Activated gamma-delta T cell treated with anti-CD3 and anti-CD28 coated beads, Interleukin-2, amount 50 U/mL, for 16 hours (primary cell): Measurements from ENCODE around the gene TTYH1.

Experiments used
- DNase-seq: peaks from one replicate; pipeline ENCODE4 v3.0.0-alpha.2; 2020; ENCODE audit warnings: low read depth

TTYH1 gene

DNA sequence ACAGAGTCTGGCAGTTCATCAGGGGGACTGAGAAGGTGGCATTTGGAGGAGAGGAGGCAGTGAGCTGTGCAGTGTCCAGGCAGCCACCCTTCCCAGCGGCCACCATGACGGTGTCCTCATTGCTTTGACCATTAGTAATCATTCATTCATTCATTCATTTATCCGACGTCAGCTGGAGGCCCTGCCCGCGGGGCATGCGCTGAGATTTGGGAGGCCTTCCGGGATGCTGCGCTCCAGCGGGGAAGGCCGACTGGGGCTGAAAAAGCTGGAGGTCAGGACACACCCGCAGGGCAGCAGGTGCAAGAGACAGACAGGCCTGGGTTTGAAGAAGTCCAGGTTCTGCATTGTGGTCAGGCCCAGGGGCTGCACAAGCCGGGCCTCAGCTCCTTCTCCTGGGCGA is 8.9 kb downstream of the TTYH1 start:
- DNase-seq: no peak

- no peak for DNase-seq
Measured at GRCh38 chr19:54424660-54425381, 9.6 kb downstream of the TTYH1 start.

DNA sequence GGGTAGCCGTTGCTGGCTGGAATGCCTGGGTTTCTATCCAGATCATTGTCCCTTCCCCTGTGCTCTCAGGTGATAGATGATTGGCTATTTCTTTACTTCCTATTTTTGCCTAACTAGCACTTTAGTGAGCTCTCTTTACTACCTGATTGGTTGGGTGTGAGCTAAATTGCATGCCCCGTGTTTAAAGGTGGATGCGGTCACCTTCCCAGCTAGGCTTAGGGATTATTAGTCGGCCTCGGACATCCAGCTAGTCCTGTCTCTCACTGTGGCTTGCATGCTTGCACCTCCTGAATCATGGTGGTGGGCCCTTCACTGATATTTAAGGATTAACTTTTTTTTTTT is 10.1 kb downstream of the TTYH1 start:
- DNase-seq: no peak

GRCh38 chr19:54426291-54426931 is 11.1 kb downstream of the TTYH1 start:
- DNase-seq: no peak

- DNase-seq: no peak
Measured at GRCh38 chr19:54427586-54427985, 12.3 kb downstream of the TTYH1 start.

DNA sequence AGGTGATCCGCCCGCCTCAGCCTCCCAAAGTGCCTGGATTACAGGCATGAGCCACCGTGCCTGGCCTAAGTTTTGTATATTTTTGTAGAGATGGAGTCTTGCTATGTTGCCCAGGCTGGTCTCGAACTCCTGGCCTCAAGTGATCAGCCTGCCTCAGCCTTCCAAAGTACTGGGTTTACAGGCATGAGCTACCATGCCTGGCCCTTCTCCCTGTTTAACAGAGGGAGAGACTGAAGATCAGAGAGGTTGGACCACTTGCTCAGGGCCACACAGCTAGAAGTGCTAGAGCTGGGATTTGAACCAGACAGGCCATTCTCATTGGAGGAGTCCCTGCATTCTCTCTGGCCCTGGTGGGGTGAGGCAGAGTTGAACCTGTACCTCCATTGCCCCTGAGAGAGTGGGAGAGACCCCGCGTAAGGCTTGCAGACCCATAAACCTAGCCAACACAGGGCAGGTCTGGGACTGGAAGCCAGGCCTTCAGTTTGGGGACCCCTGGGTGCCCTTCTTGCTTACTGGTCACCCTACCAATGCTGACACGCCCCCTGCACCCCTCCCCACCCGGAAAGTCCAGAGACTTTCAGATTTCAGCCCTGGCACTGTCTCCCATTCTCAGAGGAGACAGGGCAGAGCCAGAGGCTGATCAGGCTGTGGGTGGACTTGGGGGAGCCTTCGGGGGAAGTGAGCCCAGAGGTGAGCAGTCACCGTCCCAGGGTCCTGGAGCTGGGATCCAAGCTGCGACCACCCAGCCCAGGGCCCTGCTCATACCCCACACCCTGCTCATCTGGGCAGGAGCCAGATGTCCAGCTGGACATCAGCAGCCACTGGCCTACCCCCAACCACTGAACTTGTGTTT is 13.3 kb downstream of the TTYH1 start:
- no peak for DNase-seq

GRCh38 chr19:54429176-54429495 is 13.9 kb downstream of the TTYH1 start:
- DNase-seq: no peak

GRCh38 chr19:54429545-54430227 is 14.4 kb downstream of the TTYH1 start:
- no peak for DNase-seq

DNA sequence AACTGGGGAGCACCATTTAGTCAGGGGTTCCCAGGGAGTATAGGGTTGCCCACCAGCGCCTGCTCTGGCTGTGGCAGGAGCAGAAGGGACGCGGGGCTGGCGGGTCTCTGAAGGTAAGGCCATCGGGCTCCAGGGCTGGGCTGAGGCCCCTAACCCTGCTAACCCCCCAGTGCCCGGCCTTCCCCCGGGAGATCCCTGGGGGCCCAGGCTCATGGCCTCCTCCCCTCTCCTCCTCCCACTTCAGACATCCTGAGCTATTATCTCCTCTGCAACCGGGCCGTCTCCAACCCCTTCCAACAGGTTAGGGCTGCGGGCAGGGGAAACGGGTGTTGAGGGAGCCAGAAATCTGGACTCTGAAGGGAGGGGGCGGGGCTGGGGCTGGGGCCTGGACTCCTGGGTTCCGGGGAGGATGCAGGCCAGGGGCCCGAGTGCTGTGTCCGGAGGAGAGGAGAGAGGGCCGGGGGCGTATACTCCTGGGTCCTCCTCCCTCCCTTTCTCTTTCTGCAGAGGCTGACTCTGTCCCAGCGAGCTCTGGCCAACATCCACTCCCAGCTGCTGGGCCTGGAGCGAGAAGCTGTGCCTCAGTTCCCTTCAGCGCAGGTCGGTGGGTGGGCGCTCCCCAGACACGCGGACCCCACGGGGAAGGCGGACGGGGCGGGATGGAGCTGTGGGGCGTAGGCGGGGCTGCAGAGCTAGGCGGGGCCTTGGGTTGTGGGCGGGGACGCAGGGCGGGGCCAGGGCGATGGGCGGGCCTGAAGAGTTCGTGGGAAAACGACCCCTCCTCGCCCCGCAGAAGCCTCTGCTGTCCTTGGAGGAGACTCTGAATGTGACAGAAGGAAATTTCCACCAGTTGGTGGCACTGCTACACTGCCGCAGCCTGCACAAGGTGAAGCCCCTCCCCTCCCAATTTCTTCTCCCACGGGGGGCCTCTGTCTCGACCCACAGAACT is 15.3 kb downstream of the TTYH1 start:
- no peak for DNase-seq

DNA sequence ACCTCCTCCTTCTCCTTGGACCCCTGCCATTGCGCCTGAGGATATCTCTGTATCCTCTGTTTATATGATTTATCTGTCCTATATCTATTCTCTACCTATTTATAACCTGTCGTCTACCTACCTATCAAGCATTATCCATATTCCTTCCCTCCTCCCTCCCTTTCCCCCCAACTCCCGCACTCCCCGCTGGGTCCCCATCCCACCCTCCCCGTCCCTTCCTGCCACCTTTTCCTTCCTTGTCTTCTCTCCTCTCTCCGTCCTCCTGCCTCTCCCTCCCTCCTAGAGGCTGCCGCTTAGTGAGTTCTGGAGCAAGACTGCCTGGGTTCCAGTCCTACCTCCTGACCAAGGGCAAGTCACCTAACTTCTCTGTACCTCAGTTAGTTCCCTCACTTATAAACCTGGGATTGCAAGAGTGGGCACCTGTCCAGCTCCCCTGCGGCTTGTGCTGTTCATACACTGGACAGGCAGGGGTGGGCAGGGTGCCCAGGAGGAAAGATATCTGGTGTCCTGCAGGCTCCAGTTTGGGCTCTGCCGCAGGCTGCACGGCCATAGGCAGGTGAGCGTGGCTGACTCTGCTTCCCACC is 16.1 kb downstream of the TTYH1 start:
- no peak for DNase-seq

DNA sequence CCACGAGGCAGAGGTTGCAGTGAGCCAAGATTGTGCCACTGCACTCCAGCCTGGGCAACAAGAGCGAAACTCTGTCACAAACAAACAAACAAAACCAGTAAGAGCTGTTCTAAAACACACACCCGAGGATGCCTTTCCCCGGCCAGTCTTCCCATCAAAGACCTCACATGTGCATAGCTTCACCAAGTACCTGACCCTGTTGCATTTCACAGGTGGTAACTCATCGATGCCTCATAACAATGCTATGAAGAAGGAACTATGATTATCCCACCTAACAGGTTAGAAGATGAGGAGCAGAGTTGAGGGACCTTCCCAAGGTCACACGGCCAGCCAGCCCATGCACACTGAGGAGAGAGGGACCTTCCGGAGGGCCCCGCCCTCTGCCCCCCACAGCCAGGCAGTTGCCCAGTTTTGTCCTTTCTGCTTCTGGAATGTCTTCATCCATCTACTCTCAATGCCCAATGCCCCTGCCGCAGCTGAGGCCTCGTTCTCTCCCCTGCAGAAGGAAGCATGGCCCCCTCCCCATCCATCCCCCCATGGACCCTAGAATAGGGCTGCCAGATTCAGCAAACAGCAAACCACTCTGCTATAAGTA is 17.0 kb downstream of the TTYH1 start:
- DNase-seq: no peak

DNA sequence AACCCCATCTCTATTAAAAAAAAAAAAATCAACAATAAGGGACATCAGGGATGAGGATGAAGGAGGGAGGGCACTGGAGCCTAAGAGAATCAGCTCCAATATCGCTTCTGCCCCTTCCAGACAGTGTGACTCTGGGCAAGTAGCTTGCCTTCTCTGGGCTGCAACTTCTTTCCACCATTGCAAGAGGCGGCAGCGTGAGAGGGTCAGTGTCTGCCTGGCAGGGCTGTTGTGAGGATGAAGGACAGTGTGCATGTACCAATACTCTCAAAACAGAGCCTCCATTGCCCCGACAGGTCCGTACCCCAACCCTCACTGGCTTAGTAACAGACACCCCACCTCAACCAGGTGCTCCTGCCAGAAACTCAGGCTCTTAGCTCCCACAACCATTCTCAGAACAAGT is 18.4 kb downstream of the TTYH1 start:
- no peak for DNase-seq

DNA sequence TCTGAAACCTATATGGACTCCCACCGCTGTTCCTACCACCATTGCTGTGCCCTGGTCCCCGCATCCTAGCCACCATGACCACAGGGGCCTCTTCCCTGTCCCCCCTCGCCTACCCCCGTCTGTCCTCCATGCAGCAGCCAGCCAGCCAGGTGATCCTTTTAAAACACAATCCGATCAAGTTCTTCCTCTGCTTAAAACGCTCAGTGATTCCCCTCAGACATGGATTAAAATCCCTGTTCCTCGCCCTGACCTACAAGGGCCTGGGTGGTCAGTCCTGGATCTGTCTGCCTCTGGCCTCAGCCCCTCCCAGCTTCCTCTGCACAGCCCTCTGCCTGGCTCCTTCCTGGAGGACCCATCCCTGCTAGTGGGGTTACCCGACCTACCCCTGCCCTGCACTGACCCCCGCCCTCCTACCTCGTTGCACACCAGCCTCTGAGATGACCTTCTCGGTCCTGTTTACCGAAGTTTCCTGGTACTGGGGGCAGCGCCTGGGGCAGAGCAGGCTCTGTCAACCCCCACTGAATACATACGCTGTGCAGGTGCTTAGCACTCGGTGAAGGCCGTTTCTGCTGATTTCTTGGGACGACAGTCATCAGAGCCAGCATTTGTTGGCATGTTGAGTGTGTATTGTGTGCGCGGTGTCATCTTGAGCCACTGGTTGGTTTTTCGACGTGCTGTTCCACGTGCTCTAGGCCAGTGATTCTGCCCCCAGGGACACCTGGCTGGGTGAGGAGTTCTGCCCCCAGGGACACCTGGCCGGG is 19.0 kb downstream of the TTYH1 start:
- no peak for DNase-seq

DNA sequence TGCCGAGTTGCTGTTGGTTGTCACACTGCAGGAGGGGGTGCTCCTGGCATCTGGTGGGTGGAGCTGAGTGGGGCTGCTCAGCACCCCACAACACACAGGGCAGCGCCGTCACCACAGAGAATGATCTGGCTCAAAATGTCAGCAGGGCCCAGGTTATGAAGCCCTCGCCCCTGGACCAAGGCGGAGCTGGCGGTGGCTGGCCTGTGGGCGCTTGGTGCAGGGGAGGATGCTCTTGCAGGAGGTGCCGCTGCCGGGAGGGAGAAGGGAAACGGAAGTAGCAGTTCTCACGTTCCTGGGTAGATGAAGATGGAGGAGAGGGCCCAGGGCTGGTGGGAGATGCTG is 19.6 kb downstream of the TTYH1 start:
- DNase-seq: no peak

- no peak for DNase-seq
Measured at GRCh38 chr19:54435551-54436016, 20.3 kb downstream of the TTYH1 start.

DNA sequence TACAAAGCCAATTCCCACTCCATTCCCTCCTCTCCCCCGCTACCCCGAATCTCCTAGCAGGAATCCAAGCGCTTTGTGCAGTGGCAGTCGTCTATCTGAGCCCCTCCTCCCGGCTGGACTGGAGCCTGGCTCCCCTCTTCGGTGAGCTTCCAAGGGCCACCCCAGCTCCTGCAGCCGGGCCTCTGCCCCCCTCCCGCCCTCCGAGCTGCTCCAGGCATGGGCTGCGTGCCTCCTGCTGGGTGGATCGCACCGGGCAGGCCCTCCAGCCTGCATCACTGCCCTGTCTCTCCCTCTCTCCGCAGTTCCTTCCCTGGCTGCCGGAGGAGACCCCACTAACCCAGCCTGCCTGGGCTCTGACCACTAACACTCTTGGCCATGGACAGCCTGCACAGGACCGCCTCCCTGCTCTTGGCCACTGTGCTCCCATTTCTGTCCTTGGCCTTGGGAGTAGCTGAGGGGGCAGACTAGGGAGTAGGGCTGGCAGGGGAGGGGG is 20.8 kb downstream of the TTYH1 start:
- DNase-seq: no peak

DNA sequence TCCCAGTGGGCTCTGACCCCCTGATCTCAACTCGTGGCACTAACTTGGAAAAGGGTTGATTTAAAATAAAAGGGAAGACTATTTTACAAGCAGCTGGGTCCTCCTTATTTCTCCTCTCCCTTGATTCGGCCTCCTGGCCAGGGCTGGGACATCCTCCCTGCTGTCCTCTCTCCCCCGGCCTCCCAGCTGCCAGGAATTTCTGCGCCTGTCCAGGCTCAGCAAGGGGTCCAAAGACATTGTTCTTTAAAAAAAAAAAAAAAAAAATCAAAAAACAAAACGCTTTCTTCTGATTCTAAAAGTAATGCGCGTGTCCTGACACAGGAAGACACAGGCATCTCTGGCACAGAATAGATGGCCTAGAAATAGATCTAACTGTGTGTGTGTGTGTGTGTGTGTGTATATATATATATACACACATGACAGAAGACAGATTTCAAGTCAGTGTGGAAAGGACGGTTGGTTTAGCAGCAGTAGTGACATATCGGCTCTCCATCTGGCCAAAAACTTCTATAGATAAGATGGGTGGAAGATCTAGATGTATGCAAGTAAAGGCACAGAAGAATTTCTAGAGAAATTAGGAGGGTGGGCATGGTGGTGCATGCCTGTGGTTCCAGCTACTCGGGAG is 21.5 kb downstream of the TTYH1 start:
- DNase-seq: no peak

- no peak for DNase-seq
Measured at GRCh38 chr19:54439174-54439851, 24.0 kb downstream of the TTYH1 start.

DNA sequence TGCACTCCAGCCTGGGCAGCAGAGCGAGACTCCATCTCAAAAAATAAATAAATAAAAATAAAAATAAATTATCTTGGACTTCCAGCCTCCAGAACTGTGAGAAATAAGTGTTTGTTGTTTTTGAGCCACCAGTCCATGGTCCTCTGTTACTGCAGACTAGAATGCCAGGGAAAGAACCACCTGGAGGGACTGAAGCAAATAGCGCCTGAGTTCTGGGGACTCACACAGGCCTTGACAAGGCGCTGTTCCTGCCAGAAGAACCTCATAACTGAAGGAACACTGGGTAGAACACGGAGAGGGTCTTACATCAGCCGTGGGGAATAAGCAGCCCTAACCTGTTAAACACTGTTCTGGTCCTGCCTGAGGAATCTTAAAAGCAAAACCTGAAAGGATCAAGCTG is 25.4 kb downstream of the TTYH1 start:
- DNase-seq: no peak
